ENCODE results near the gene LHFPL3.

Gene LHFPL3

DNA sequence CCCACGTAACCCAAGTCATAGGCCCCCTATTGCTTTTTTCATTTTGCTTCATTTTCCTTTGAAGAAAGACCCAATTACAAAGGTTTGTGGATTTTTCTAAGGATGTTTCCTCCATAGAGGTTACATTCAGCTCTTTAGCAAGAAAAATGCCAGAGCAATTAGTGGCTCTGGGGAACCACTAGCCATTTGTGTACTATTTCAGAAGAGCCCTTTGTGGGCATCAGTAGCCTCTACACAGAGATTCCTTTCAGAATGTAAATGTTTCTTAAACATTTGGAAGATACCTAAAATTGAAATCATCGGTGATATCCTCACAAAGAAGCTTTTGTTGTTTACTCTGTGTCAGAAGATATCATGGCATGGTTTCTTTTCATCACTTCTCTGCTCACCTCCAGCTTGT is 394.6 kb downstream of the LHFPL3 start:
- in situ Hi-C loops (cut with HindIII; ENCODE audit: low pct_unique_long_range_greater_than_20kb, low sequenced_read_pairs): no loop called here
- no peak for TF ChIP-seq JUND (IDR thresholded peaks at IDR 0.05; ENCODE audit: low read depth)
- no peak for DNase-seq (ENCODE audit: low read depth in 1 of 2, low spot score in 1 of 2)

DNA sequence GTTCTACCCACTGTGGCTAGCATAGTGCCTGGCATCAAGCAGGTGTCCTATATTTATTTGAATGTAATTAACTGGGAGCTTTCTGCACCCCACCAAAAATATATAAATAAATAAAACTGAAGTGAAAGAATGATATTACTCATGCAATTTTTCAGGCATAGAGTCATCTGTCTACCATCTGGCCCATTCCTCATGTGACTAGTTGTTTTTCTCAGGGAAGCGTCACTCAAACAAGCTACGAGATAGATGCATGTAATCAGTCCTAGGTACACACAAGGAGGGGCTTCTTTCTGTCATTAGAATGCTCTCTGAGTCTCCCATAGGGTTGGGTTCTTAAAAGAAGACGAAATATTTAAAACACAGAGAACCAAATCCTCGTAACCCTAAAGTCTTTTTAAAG is 430.1 kb downstream of the LHFPL3 start:
- no peak for TF ChIP-seq JUND (IDR thresholded peaks at IDR 0.05; ENCODE audit: low read depth)
- in situ Hi-C loops (cut with HindIII; ENCODE audit: low pct_unique_long_range_greater_than_20kb, low sequenced_read_pairs): no loop called here
- DNase-seq (ENCODE audit: low read depth in 1 of 2, low spot score in 1 of 2): no peak

- no peak for TF ChIP-seq JUND (IDR thresholded peaks at IDR 0.05; ENCODE audit: low read depth)
- DNase-seq (ENCODE audit: low read depth in 1 of 2, low spot score in 1 of 2): no peak
- in situ Hi-C loops (cut with HindIII; ENCODE audit: low pct_unique_long_range_greater_than_20kb, low sequenced_read_pairs): no loop called here
Measured at GRCh38 chr7:104761892-104762291, 433.5 kb downstream of the LHFPL3 start.

GRCh38 chr7:104767113-104767512 is 438.7 kb downstream of the LHFPL3 start:
- DNase-seq (ENCODE audit: low read depth in 1 of 2, low spot score in 1 of 2): no peak
- in situ Hi-C loops (cut with HindIII; ENCODE audit: low pct_unique_long_range_greater_than_20kb, low sequenced_read_pairs): no loop called here
- TF ChIP-seq JUND (IDR thresholded peaks at IDR 0.05; ENCODE audit: low read depth): no peak

DNA sequence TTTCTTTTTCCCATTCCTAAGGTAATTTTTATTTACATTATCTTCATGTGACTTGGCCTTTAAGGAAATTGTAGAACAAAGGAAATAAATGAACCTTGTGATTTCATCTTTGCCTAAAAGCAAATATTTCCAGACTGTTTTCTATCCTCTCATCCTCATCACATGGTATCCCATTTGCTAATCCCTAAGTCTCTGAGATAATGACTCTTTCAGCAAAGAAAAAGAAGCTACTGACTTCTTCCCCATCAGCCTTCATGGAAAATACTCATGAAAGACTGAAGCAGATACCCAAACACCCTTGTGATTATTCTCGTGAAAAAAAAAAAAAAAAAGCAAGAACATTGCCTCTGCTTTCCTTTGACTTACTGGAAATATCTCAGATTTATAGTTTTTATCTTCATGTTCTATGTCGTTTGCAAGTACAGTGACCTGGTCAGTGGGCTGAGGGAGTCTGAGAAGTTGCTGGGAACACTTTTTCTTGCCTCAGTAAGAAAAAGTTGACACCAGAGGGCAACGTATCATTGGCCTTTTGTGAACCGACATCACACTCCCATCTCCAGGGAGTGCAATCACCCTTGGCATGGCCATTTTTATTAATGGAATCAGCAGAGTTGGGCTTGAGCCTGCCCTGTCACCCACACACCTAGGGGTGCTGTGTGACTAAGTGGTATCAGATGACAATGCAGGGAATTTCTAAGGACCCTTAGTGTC is 439.6 kb downstream of the LHFPL3 start:
- in situ Hi-C loops (cut with HindIII; ENCODE audit: low pct_unique_long_range_greater_than_20kb, low sequenced_read_pairs): no loop called here
- no peak for TF ChIP-seq JUND (IDR thresholded peaks at IDR 0.05; ENCODE audit: low read depth)
- no peak for DNase-seq (ENCODE audit: low read depth in 1 of 2, low spot score in 1 of 2)

GRCh38 chr7:104772405-104773345 is 444.3 kb downstream of the LHFPL3 start:
- no peak for DNase-seq (ENCODE audit: low read depth in 1 of 2, low spot score in 1 of 2)
- in situ Hi-C loops (cut with HindIII; ENCODE audit: low pct_unique_long_range_greater_than_20kb, low sequenced_read_pairs): no loop called here
- TF ChIP-seq JUND (IDR thresholded peaks at IDR 0.05; ENCODE audit: low read depth): no peak

- in situ Hi-C loops (cut with HindIII; ENCODE audit: low pct_unique_long_range_greater_than_20kb, low sequenced_read_pairs): no loop called here
- DNase-seq (ENCODE audit: low read depth in 1 of 2, low spot score in 1 of 2): no peak
- no peak for TF ChIP-seq JUND (IDR thresholded peaks at IDR 0.05; ENCODE audit: low read depth)
Measured at GRCh38 chr7:104773796-104774195, 445.4 kb downstream of the LHFPL3 start.

DNA sequence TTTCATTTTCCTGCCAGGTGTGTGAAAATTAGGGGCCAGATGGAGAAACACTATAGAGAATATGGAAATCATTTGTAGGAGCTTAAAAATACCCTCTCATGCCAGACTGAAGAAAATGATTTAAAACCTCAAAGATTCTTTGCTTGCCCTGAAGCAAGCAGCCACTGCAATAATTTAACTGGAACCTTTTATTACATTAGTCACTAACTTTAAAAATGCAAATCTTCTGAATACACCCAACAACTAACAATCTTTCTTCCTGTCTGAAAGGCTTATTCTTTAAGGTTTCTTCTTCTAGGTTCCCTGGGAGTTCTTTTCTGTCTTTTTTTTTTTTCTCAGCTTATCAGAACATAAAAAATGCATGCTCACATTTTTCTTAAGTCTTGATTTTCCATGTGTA is 447.1 kb downstream of the LHFPL3 start:
- in situ Hi-C loops (cut with HindIII; ENCODE audit: low pct_unique_long_range_greater_than_20kb, low sequenced_read_pairs): no loop called here
- no peak for TF ChIP-seq JUND (IDR thresholded peaks at IDR 0.05; ENCODE audit: low read depth)
- DNase-seq (ENCODE audit: low read depth in 1 of 2, low spot score in 1 of 2): no peak

- in situ Hi-C loops (cut with HindIII; ENCODE audit: low pct_unique_long_range_greater_than_20kb, low sequenced_read_pairs): no loop called here
- no peak for TF ChIP-seq JUND (IDR thresholded peaks at IDR 0.05; ENCODE audit: low read depth)
- no peak for DNase-seq (ENCODE audit: low read depth in 1 of 2, low spot score in 1 of 2)
Measured at GRCh38 chr7:104777301-104777800, 448.9 kb downstream of the LHFPL3 start.

DNA sequence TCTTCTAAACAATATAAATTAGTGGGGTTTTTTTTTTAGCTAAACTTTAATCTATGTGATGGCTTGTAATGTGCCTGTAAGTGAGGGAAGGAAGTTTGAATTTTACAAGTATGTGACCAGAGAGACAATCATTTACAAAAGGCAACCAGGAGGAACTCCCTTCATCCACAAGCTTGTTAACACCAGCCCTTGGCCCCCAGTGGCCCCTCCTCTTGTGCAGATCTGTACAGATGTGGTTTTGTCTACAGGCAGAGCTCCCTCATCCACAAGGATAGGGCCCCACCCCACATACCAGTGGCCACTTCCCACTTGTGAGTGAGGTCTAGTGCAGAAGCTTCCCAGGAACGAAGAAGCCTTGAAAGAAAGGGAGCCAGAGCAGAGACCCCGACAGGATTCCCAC is 451.5 kb downstream of the LHFPL3 start:
- TF ChIP-seq JUND (IDR thresholded peaks at IDR 0.05; ENCODE audit: low read depth): no peak
- in situ Hi-C loops (cut with HindIII; ENCODE audit: low pct_unique_long_range_greater_than_20kb, low sequenced_read_pairs): no loop called here
- DNase-seq (ENCODE audit: low read depth in 1 of 2, low spot score in 1 of 2): no peak

- no peak for TF ChIP-seq JUND (IDR thresholded peaks at IDR 0.05; ENCODE audit: low read depth)
- in situ Hi-C loops (cut with HindIII; ENCODE audit: low pct_unique_long_range_greater_than_20kb, low sequenced_read_pairs): no loop called here
- no peak for DNase-seq (ENCODE audit: low read depth in 1 of 2, low spot score in 1 of 2)
Measured at GRCh38 chr7:104784686-104785085, 456.3 kb downstream of the LHFPL3 start.

GRCh38 chr7:104789780-104790179 is 461.4 kb downstream of the LHFPL3 start:
- DNase-seq (ENCODE audit: low read depth in 1 of 2, low spot score in 1 of 2): no peak
- in situ Hi-C loops (cut with HindIII; ENCODE audit: low pct_unique_long_range_greater_than_20kb, low sequenced_read_pairs): no loop called here
- no peak for TF ChIP-seq JUND (IDR thresholded peaks at IDR 0.05; ENCODE audit: low read depth)

DNA sequence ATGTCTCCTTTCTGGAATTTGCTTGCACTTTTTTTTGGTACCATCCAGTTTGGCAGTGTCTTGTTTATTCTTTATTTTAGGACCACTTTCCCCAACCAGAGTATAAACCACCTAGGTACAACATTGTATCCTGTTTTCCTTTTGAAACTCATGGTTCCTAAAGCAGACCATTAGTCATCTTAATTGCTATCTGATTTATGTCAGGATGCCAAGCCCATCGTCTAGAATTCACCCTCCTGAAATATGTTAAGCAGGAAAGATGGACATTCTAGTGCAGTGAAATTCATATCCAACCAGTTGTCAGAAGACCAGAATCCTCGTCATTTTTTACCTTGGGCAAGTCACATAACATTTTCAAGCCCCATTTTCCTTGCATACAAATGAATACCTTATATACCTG is 462.0 kb downstream of the LHFPL3 start:
- DNase-seq (ENCODE audit: low read depth in 1 of 2, low spot score in 1 of 2): no peak
- no peak for TF ChIP-seq JUND (IDR thresholded peaks at IDR 0.05; ENCODE audit: low read depth)
- in situ Hi-C loops (cut with HindIII; ENCODE audit: low pct_unique_long_range_greater_than_20kb, low sequenced_read_pairs): no loop called here

Measured in T47D (cell line).